Endometrium (tissue), 2 donors: ENCODE data around the gene GMEB1.
"Not testable (repeated sequence)": the region's sequence is repeated elsewhere in the genome, so short reads cannot be mapped to it uniquely, and the experiment has no call there.

Source experiments
- FAIRE-seq: peaks from 2 replicates; lab custom pipeline; 2012; peaks lifted over from hg19 to GRCh38; lab: Jason Lieb, UNC
- donor health status: control.
- donor health status: control.

GMEB1 gene

GRCh38 chr1:28671254-28671780 is 2.7 kb downstream of the GMEB1 start:
- FAIRE-seq: no peak

DNA sequence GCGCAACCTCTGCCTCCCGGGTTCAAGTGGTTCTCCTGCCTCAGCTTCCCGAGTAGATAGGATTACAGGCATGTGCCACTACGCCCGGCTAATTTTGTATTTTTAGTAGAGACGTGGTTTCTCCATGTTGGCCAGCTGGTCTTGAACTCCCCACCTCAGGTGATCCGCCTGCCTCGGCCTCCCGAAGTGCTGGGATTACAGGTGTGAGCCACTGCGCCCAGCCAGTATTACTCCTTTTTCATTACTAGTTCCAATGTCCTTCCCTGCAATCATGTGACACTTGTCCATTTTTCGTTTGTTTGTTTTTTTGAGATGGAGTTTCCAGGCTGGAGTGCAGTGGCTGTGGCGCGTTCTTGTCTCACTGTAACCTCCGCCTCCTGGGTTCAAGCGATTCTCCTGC is 4.4 kb downstream of the GMEB1 start:
- not testable (repeated sequence) for FAIRE-seq

DNA sequence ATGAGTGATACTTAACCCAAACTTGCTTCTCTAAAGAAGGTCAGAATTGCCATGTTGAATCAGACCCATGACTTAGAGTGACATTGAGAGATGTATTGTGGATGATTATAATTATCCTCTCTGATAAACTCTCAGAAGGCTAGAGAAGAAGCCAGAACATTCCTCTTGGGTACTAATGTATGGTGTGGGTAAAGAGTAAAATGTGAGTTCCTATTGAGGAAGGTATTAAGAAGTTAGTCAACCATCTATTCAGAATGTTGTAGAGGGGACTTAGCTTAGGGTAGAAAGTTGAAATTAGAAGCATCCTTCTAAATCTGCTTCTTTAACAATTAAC is 7.3 kb downstream of the GMEB1 start:
- FAIRE-seq: no peak

- FAIRE-seq: no peak
Observed at GRCh38 chr1:28680151-28680550, 11.6 kb downstream of the GMEB1 start.

DNA sequence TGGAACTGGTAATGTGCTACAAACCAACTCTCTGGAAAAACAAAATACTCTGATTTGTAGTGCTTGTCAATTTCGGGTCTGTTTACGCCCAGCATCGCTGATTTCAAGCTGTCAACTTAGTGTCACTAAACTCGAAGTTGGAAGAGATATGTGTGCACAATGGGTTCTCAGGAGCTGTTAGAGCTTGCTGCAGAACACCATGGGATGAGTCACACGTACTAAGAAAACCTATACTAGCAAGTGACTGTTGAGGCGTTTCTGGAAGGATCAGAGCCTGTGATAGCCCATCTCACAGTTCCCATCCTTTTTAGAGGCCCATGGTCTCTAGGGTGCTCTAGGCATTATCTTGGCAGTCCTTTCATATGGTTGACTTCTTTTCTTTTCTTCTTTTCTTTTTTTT is 14.3 kb downstream of the GMEB1 start:
- no peak for FAIRE-seq

DNA sequence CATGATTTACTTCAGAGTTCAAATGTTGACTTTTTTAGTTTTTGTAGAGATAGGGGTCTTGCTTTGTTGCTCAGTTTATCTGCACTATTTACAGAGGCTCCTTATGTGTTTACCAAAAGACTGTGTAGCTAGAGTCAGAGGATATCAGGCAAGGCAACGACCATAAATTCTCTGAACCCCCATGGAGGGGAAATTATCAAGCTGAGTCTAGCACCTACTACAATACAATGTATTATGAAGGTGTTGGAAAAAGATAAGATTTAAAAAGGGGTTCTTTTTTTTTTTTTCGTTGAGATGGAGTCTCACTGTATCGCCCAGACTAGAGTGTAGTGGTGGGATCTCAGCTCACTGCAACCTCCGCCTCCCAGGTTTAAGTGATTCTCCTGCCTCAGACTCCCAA is 16.4 kb downstream of the GMEB1 start:
- FAIRE-seq: no peak

- not testable (repeated sequence) for FAIRE-seq
Observed at GRCh38 chr1:28691627-28692026, 23.0 kb downstream of the GMEB1 start.

DNA sequence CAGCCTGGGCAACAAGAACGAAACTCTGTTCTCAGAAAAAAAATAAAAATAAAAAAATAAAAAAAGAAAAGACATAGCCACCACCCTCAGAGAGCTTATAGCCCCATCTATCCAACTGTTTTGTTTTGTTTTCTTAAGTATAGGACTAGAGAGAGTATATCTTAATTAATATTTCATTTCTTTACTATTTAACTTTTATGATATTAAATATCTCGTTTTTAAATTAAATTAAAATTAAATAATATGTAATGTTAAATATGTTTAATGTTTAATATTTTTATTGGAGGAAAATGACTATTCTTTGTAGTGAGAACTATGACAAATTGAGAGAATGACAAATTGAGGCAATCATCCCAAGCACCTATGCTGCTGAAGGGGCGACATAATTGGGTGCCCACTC is 35.0 kb downstream of the GMEB1 start:
- peak; percentile 60 for FAIRE-seq

- no peak for FAIRE-seq
Observed at GRCh38 chr1:28716336-28716735, 47.8 kb downstream of the GMEB1 start.

DNA sequence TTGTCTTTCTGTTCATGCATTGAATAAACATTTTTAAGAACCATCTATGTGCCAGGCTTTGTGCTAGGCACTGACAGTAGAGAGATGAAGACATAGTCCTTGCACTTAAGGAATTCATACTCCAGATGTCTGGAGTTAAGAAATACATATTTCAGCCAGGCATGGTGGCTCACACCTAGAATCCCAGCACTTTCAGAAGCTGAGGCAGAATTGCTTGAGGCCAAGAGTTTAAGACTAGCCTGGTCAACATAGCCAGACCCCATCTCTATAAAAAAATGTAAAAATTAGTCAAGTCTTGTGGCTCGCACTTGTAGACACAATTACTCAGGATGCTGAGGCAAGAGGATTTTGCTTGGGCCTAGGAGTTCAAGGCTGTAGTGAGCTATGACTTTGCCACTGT is 49.6 kb downstream of the GMEB1 start:
- no peak for FAIRE-seq

GRCh38 chr1:28718586-28719331 is 50.2 kb downstream of the GMEB1 start:
- FAIRE-seq: no peak

DNA sequence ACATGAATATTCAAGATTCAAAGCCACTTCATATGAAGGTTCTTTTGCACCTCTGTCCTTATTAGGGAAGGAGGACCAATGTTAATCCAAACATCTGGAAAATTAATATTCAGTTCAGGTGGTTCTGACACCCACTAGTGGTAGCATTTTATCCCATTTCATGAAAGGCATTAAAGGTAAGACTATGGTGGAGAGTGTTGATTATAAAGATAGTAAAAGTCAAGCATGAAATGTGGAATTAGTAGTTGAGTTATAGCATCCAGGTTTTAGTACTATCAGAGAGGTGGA is 50.7 kb downstream of the GMEB1 start:
- FAIRE-seq: no peak

GRCh38 chr1:28720376-28720775 is 51.8 kb downstream of the GMEB1 start:
- FAIRE-seq: no peak

- not testable (repeated sequence) for FAIRE-seq
Observed at GRCh38 chr1:28721927-28722326, 53.3 kb downstream of the GMEB1 start.

DNA sequence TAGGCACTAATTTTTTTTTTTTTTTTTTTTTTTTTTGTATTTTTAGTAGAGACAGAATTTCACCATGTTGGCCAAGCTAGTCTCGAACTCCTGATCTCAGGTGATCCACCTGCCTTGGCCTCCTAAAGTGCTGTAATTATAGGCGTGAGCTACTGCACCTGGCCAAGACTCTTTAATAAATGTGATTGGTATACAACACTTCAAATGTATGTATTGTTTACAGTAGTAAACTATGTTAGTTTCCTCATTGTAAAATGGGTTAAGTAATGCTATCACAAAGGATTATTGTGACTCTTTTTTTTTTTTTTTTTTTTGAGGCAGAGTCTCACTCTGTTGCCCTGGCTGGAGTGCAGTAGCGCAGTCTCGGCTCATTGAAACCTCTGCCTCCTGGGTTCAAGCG is 56.8 kb downstream of the GMEB1 start:
- FAIRE-seq: not testable (repeated sequence)

DNA sequence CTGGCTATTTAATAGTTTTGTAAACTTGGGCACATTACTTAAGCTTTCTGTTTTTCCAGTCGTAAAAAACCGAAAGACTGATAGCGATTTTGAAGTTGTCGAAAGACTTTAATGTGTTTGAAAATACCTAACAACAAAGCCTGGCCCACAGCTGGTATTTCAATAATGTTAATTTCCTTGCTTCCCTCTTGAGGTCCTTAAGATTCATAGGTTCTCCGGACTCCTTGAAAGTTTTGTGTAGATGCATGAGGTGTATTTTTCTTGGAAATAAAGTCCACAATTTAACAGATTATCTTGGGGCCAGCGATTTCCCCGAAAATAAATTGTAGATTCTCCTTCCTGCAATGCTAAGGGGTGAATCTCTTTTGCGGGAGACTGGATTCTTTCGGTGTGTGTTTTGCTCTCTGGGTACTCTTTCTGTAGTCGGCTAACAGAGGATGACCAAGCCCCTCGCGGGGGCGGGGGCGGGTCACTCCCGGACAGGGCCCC is 67.4 kb downstream of the GMEB1 start:
- no peak for FAIRE-seq

GRCh38 chr1:28736450-28737306 is 68.1 kb downstream of the GMEB1 start, which contains the start of gene YTHDF2:
TSS of gene YTHDF2 (plus strand) at chr1:28736940. CDS start at chr1:28737121, 181 bp downstream.
- FAIRE-seq: no peak

- no peak for FAIRE-seq
Observed at GRCh38 chr1:28737307-28738132, 68.9 kb downstream of the GMEB1 start.

DNA sequence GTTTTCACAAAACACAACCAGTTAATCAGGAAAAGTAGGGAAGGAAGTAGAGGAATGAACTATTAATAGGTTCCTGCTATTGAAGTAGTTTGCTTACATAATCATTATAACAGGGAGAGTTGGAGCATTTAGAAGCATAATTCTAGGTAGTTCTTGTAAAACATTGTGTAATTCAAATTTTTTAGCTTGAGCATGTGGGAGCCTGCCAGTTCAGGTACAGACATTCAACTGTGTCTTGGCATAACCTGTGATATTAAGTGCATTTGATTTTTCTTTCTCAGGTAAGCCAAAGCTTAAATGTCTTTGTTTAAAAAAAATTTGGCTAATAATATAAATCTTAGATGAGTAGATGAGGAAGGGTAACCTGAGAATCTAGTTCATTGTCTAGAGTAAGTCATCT is 71.5 kb downstream of the GMEB1 start:
- no peak for FAIRE-seq

- FAIRE-seq: no peak
Observed at GRCh38 chr1:28744184-28744583, 75.6 kb downstream of the GMEB1 start.

DNA sequence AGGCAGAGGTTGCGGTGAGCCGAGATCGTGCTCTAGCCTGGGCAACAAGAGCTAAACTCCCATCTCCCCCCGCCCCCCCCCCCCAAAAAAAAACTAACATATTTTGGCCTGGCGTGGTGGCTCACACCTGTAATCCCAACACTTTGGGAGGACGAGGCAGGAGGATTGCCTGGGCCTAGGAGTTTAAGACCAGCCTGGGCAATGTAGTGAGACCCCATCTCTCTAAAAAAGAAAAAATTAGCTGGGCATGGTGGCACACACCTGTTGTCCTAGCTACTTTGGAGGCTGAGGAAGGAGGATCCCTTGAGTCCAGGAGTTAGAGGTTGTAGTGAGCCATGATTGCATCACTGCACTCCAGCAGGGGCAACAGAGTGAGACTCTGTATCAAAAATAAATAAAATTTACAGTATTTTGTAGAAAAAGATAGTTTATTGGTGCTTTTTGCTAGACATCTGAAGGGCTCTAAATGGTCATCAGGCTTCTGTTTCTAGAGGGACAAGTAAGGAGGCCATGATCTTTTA is 77.1 kb downstream of the GMEB1 start:
- no peak for FAIRE-seq

DNA sequence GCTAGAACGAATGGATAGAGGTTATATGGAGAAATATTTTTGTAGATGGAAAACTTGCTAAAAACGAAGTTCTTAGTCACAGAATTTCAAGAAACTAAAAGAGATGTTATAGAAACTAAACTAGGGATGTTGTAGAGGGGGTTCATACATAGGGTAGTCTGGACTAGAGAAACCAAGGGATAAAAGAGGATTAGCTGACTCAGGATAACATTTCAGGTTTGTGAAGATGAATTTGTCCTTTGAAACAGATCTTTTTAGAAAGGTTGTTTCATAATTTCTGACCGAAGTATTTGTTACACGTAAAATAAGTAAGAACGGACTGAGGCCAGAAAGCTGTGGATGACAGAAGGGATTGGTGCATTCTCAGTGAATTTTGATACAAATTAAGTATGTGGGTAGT is 81.7 kb downstream of the GMEB1 start:
- no peak for FAIRE-seq
